ENCODE results near the gene ZC3H12D. TPM values are rescaled to one million over a fixed set of nuclear protein-coding genes. Genes with fewer than 3 reads are reported as not detected.

Gene ZC3H12D
- total and polyA plus RNA-seq, 11 donors = 0.14 to 3.0 (median 0.42) TPM

GRCh38 chr6:149433881-149434280 lies 50.9 kb downstream of the ZC3H12D start:
- Histone ChIP-seq H3K4me1 (peaks cover 0 to 7% (median 0%) of the 10 kb centered on the region in 12 donors), H3K27me3 (peaks cover 0 to 12% (median 0%) of the 10 kb centered on the region in 9 donors), H3K9me3 (no peaks in the 10 kb centered on the region), H3K4me3 (no peak overlapping the region), H3K36me3 (no peaks in the 10 kb centered on the region), H3K27ac (no peak overlapping the region)
- WGBS, 4 donors = 70 to 81% (median 76%) methylated on average over 1 of the region's 1 CpG
- DNase-seq (no peak), ATAC-seq (no peak)
- TF ChIP-seq POLR2A (IDR thresholded peaks at IDR 0.05) = no peak
- TF ChIP-seq CTCF (IDR thresholded peaks at IDR 0.05) = no peak
- intact Hi-C loops (cut with DNase I) = loop anchor here (2.0 to 10.0 kb wide), 11 partner anchors 81 to 859 kb away; partner anchors contain the start of gene TAB2 (in 2 of the 10)

DNA sequence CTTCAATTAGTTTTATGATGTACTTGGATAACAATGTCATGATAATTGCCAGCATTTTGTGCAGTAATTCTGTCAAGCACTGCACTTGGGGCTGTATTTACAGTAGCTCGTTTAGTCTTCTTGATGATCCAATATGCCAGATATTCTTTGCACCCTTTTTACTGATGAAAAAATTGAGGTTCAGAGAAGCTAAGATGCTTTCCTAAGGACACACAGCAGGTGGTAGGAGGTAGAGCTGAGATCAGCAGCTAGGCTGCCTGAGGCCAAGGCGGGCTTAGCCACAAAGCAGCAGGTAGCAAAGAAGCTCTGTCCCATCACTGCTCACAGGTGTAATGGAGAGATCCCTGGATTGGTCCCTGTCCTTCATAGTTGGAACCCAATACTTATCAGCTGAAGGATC lies 51.4 kb downstream of the ZC3H12D start:
- H3K4me3 ChIP-seq = no peak overlapping the region
- intact Hi-C loops (cut with DNase I) = loop anchor here (2.0 to 10.0 kb wide), 11 partner anchors 81 to 859 kb away; partner anchors contain the start of gene TAB2 (in 2 of the 10)
- DNase-seq = no peak
- no peak for TF ChIP-seq CTCF (IDR thresholded peaks at IDR 0.05)
- H3K4me1 ChIP-seq = peaks cover 0 to 7% (median 0%) of the 10 kb centered on the region in 12 donors
- 81 to 82% (median 81%) methylated on average over 2 of the region's 2 CpGs for WGBS, 4 donors
- no peaks in the 10 kb centered on the region for H3K36me3 ChIP-seq
- no peaks in the 10 kb centered on the region for H3K9me3 ChIP-seq
- no peak overlapping the region for H3K27ac ChIP-seq
- H3K27me3 ChIP-seq = peaks cover 0 to 12% (median 0%) of the 10 kb centered on the region in 9 donors
- ATAC-seq = no peak

DNA sequence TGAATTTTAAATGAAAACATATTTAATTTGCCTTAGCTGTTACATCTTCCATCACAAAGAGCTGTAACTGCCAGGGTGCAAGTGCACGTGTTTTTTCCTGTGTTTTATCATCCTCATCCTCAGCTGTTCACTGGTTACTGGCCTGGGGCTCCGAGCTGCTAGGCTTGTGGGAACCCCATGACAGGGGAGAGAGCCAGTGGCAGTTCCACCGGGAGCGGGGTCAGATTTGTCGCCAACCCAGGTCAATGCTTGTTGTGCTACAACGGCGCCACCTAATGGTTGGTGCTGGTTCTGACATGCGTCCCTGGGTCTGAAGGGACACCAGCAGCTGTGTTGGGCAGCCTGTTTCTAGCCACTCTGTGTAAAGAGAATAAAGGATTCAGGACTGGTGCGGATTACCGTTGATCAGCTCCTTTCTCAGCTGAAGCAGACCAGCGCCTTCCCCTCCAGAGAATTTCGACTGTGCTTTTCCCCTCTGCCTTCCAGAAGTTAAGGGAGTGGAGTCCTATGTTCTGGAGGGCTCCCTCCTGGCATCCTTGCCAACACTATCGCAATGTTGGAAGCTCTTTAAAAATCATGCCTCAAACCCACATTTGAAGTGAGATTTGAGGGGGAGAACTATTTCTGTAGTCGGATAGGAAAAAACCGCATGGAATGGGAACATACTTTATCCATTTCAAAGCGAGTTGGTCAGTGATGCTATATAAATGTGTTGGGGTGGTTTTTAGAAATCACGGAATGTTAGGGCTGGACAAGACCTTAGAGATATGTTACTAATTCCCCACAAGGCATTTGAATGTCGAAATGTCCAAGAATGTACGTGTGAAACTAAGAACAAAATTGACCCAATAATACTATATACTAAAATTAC lies 52.7 kb downstream of the ZC3H12D start:
- DNase-seq (peak; percentile 86 to 92 (median 89)), ATAC-seq (peak; percentile 81 to 96 (median 90))
- no peaks in the 10 kb centered on the region for H3K36me3 ChIP-seq
- peaks cover 0 to 12% (median 0%) of the 10 kb centered on the region in 9 donors for H3K27me3 ChIP-seq
- H3K4me3 ChIP-seq = peak overlapping the region in 2 of 12 donors; percentile 10 to 13
- peaks cover 0 to 7% (median 0%) of the 10 kb centered on the region in 12 donors for H3K4me1 ChIP-seq
- TF ChIP-seq POLR2A (IDR thresholded peaks at IDR 0.05) (no peak), CTCF (IDR thresholded peaks at IDR 0.05) (peak; percentile 86 to 98 (median 93))
- H3K27ac ChIP-seq = no peak overlapping the region
- intact Hi-C loops (cut with DNase I) = loop anchor here (1.0 to 10.0 kb wide), 15 partner anchors 83 to 857 kb away; partner anchors contain the start of gene TAB2 (in 2 of the 10)
- 30 to 33% (median 30%) methylated on average over 19 of the region's 19 CpGs for WGBS, 4 donors
- no peaks in the 10 kb centered on the region for H3K9me3 ChIP-seq

All from heart left ventricle (tissue), 16 donors.